VCaP (cell line): Measurements from ENCODE around the gene MACROD2.

ENCODE experiments used
- H3K27ac ChIP-seq: fragments of 450-650 bp; 2 replicates; pipeline ENCODE4 v1.5.1; 2017
- CTCF ChIP-seq: fragments of 450-650 bp; conservative IDR thresholded peaks from 2 replicates; pipeline ENCODE4 v1.5.1; 2017; ENCODE audit warnings: mild to moderate bottlenecking, moderate library complexity

The MACROD2 gene

GRCh38 chr20:14696478-14696877, 701.2 kb downstream of the MACROD2 start:
- H3K27ac ChIP-seq: no peak overlapping the region
- TF ChIP-seq CTCF: no peak

DNA sequence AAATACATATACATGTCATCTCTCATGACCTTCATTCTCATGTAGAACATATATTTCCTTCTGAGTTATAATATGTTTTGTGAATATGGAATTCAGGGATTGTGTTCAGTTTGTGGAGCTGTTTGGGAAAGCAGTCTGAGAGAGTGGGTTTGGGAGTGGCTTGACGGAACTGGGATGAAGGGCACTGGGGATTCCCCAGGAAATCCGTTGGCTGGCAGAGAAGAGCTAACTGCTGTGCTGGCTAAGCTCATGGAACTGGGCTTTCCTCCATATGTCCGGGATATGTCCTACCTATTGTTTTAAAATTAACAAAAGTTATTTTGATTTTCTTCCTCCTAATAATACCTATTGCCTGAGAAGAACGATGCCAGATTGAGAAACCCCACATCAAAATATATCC, 701.6 kb downstream of the MACROD2 start:
- TF ChIP-seq CTCF: no peak
- H3K27ac ChIP-seq: no peak overlapping the region

GRCh38 chr20:14698125-14698524, 702.8 kb downstream of the MACROD2 start:
- H3K27ac ChIP-seq: no peak overlapping the region

DNA sequence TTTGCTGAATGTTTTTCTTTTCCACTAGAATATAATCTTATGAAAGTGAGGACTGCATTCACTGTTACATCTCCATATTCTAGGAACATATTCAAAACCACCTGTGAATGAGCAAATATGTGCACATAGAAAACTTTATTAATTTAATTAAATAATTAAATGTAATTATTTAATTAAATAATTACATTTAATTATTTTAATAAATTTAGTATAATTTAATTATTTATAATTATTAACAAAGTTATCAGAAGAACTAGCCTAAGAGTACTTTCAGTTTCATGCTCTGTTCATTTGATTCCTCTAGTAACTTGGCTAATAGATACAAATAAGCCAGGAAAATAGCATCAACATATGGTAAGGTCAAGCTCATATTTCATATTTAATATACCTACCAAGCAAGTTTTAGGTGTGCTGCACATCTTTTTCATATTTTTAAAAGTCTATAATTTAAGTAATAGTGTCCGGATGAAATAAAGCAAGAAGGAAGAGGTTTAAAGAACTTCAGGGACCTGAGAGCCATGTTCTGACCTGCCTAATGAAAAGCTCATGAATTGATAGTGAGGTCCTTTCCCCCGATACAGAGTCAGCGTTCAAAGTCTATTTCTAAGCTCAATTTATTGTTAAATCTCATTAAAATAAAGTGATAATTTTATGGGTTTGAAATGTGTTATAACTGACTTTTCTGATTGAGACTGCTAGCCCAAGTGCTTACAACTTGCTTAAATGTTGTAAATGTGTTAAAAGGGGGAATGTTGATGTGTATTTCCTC, 703.5 kb downstream of the MACROD2 start:
- no peak overlapping the region for H3K27ac ChIP-seq
- no peak for TF ChIP-seq CTCF

More at GRCh38 chr20:14698125-14698524, 702.8 kb downstream of the MACROD2 start:
- no peak for TF ChIP-seq CTCF

GRCh38 chr20:14700639-14700960, 705.3 kb downstream of the MACROD2 start:
- TF ChIP-seq CTCF: no peak
- no peak overlapping the region for H3K27ac ChIP-seq

- no peak for TF ChIP-seq CTCF
- no peak overlapping the region for H3K27ac ChIP-seq
Measured at GRCh38 chr20:14701326-14701725, 706.0 kb downstream of the MACROD2 start.

DNA sequence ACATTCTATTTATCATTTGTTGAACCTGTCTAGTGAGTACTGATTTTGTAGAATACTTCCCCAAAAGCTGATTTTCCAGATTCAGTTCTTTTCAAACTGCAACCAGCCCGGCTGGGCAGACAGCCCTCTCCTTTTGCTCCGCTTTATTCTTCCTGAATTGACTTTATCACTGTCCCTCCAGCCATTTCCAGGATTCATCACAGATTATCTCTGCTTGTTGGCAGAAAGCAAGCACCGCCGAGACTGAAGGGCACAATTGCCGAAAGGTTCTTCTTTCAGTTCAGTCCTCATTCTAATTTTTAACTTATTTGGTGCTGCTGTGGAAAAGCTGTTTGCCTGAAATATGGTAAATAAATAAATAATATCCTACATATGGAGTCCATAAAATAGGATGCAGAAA, 711.2 kb downstream of the MACROD2 start:
- TF ChIP-seq CTCF: no peak
- H3K27ac ChIP-seq: no peak overlapping the region
